RPMI7951 (cell line): ENCODE data around the gene NUP93. TPM values are rescaled to one million over a fixed set of nuclear protein-coding genes. Genes with fewer than 3 reads are reported as not detected.

Source experiments
- DNase-seq: peaks from one replicate; pipeline ENCODE4 v3.0.0-alpha.2; 2012; ENCODE audit warnings: low read depth
- total RNA-seq: library from RNA; depleted of rRNA; stranded (reverse); fragments of >200 nt; shearing (Covaris generic); gene quantifications from 2 replicates; pipeline ENCODE4 v1.2.3, GENCODE V29; 2014

NUP93 gene
- total RNA-seq, 1 experiment from 2014 or later: 113 TPM

- peak; percentile 28 for DNase-seq
Observed at GRCh38 chr16:56815721-56816120, 85.8 kb downstream of the NUP93 start.

GRCh38 chr16:56817056-56817455, 87.1 kb downstream of the NUP93 start:
- DNase-seq: no peak

DNA sequence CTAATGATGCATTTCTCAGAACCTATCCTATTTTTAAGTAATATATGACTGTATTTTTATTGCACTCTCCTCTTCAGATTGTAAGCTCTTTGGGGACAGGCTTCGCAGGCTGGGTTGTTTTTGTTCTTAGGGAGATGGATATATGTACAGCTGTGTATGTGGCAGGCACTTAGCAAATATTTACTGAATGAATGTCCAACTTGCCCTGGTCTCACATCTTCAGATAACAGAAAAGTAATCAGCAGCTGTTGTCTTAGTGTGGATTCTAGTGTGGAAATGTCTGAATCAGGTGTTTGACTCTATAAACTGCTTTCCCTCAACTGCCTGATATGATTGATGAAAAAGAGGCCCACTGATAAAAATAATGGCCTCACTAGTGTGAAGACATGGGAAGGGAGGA, 88.0 kb downstream of the NUP93 start:
- DNase-seq: no peak

GRCh38 chr16:56823081-56823733, 93.3 kb downstream of the NUP93 start:
- DNase-seq: no peak

DNA sequence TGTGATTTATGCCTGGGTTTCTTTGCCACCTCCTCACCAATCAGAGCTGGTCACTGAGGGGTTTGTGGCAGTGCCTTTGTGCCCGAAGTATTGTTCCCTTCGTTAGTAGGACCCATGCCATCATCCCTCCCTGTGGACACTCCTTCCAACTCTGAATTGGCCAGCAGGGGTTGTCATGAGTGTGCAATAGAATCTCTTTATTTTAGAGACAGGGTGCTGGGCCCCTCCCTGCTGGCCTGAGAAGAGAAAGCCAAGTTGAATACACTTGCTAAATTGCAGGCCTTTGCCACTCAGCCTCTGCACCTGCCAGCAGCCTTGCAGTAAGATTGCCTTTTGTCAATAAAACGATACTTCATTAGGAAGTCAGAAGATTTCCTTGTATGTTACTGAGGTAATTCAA, 94.4 kb downstream of the NUP93 start:
- DNase-seq: peak; percentile 40

- no peak for DNase-seq
Observed at GRCh38 chr16:56824804-56825203, 94.9 kb downstream of the NUP93 start.

DNA sequence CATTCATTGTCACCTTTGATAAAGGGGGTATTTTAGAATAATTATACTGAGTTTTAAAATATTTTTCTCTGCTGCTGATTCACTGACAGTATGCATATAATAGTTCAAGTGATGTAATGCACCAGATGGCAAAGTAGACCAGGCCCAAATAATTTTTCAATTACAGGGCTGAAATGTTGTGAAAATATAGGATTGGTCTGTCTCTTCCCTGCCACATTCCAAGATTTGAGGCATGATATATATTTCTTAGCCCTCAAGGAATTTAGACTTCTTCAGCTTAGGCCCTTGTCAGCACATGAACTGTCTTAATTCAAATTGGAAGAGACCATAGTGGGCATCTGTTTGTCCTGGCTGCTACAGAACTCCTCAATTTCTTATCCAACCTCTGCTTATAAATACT, 95.9 kb downstream of the NUP93 start:
- DNase-seq: no peak

GRCh38 chr16:56828647-56829046, 98.7 kb downstream of the NUP93 start:
- DNase-seq: no peak

GRCh38 chr16:56830669-56831068, 100.7 kb downstream of the NUP93 start:
- no peak for DNase-seq

GRCh38 chr16:56832768-56833167, 102.8 kb downstream of the NUP93 start:
- no peak for DNase-seq

DNA sequence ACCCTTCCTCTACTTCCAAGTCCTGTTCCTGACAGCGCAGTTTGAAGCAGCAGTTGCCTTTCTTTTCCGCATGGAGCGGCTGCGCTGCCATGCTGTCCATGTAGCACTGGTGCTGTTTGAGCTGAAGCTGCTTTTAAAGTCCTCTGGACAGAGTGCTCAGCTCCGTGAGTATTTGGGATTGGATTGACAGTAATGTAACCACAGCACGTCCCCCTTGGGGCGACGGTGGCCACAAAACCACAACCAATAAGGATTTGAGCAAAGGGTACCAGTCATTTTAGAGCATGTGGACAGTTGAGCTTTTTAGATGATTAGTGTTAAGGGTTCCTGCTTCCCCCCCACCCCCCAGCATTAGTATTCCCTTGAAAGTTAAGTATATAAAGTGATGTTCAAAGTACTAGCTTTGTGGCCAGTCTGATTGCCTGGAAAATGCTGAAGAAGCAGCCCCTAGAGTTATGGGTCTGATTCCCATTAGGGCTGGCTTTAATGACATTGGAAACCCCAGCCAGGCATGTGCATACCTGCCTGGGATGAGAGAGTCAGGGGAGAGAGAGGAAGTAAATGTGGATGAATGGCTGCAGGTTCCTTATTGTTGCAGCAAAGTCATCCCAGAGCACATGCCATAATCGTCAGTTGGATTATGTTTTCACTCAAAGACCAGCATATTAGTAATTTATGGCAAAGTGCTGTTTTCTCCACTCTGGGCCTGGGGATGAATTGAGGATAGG, 103.5 kb downstream of the NUP93 start:
- peak; percentile 68 for DNase-seq

DNA sequence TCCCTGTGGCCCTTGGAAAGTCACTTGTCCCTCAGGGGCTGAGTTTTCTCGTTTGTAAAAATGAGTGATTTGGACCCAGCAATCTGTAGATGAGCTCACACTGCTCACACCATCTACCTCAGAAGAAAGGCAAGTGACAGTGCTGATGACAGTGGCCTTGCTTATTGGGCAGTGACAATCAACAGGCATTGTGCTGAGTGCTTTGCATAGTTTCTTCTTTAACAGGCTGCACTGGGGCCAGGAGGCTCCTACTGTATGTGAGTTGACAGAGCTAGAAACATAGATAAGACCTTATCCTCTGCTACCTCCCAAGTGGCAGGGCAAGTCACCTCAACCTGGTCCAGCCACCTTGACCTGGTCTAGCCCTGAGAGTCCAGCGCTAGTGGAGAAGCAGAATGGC, 105.4 kb downstream of the NUP93 start:
- no peak for DNase-seq

GRCh38 chr16:56836410-56837230, 106.7 kb downstream of the NUP93 start:
- no peak for DNase-seq

GRCh38 chr16:56838622-56839337, 108.9 kb downstream of the NUP93 start:
- no peak for DNase-seq

DNA sequence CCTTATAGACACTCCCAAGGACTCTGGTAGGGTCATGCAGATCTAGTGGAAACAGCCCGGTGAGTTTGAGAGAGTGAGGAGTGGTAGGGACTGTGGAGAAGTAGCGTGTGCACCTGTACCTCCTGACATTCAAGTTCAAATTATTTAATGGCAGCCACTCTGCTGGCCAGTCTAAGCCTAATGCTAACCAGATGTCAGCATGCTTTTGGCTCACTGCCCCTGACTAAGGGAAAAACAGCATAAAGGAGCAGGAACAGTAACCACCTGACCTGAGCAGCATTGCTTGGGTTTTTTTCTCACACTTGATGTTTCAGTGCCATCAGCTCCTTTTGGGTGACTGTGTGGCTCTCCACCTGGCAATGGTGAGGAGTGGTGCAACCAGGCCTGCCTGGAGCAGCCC, 111.3 kb downstream of the NUP93 start:
- peak; percentile 75 for DNase-seq

GRCh38 chr16:56841659-56842058, 111.7 kb downstream of the NUP93 start:
- no peak for DNase-seq

DNA sequence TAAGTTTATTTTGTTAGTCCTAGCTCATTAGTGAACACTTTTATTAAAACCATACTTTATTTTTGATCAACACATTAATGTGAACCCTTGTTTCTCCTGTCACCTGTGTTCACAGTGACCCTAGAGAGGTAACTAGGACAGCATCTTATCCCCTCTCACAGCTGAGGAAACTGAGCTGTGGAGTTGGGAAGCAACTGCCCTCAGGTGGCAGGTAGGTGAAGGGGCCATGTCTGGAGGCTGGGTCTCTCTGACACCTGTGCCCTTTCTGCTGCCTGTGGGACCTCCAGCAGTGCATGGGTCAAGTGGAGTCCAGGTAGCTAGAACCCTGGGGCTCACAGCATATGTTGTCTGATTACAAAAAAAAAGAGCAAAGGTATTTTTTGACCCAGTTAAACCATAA, 112.2 kb downstream of the NUP93 start:
- DNase-seq: no peak

- no peak for DNase-seq
Observed at GRCh38 chr16:56844056-56844455, 114.1 kb downstream of the NUP93 start.

GRCh38 chr16:56847173-56847910, 117.4 kb downstream of the NUP93 start:
- DNase-seq: peak; percentile 56

DNA sequence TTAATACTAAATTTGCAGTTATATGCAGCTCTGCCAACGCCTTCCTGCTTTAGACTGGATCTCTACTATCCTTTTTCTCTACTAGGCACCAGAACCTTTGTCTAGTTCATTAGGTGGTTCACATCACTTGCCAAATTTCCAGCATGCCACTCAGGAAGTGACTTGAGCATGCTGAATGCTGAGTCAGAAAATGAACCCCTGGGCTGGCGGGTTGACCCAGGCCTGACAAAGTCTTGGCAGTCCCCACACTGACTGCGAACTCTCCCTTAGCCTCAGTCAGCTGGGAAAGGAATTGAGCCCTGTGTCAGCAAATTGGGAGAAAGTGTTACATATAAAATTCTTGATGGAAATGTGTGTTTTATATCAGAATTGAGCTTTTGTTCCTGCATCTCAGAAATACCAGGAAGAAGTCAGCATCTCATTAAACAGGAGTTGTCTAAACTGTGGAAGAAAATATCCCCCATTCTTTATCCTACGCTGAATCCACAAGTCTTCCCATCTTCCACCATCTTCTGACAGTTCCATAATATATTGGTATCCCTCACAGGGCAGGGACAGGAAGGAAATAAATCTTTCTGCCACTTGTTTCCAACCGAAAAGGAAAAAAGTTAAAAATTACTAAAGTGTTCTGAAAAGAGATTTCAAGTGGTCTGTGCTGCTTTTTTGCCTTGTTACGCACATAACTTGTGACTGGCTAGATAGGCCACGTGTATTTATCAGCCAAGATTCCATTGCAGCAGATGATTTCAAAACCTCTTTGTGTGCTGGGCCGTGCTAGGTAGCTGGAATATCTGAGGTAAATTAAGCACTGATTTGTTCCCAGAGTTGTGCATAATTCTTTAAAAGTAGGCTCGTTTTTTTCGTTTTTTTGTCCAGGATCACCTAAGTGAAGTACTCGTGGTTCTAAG, 118.4 kb downstream of the NUP93 start:
- DNase-seq: peak; percentile 91
